ENCODE results near the gene UPF1. TPM values are rescaled to one million over a fixed set of nuclear protein-coding genes. Genes with fewer than 3 reads are reported as not detected.
A peak's percentile ranks its signal among the peaks of the same experiment; 100 is the strongest.
"Not testable (repeated sequence)": the region's sequence is repeated elsewhere in the genome, so short reads cannot be mapped to it uniquely, and the experiment has no call there.

The UPF1 gene
- total RNA-seq, 2 experiments from 2014 or later, result 77.2 to 113 TPM

DNA sequence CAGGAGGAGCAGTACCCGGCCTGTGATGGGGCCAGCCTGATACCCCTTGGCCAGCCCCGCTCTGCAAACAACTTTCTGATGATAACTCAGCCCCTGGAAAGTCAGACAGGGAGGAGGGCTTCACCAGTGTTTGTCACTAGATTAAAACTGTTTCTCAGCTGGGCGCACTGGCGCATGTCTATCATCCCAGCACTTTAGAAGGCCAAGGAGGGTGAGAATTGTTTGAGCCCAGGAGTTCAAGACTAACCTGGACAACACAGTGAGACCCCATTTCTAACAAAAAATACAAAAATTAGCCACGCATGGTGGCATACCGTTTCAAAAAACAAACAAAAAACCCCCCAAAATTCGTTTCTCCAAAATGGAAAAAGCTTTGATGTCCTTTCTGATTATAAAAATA lies 69.7 kb downstream of the UPF1 start:
- no peak overlapping the region for H2AFZ ChIP-seq (ENCODE audit: low read length)
- H3K27ac ChIP-seq (ENCODE audit: low read depth, low read length, poor library complexity, severe bottlenecking), result no peak overlapping the region
- H4K20me1 ChIP-seq (ENCODE audit: insufficient read depth, low read length), result no peaks in the 10 kb centered on the region
- TF ChIP-seq EZH2phosphoT487 (IDR thresholded peaks at IDR 0.05; ENCODE audit: borderline replicate concordance, low read depth, low read length), result no peak
- TF ChIP-seq, protein P1, sequence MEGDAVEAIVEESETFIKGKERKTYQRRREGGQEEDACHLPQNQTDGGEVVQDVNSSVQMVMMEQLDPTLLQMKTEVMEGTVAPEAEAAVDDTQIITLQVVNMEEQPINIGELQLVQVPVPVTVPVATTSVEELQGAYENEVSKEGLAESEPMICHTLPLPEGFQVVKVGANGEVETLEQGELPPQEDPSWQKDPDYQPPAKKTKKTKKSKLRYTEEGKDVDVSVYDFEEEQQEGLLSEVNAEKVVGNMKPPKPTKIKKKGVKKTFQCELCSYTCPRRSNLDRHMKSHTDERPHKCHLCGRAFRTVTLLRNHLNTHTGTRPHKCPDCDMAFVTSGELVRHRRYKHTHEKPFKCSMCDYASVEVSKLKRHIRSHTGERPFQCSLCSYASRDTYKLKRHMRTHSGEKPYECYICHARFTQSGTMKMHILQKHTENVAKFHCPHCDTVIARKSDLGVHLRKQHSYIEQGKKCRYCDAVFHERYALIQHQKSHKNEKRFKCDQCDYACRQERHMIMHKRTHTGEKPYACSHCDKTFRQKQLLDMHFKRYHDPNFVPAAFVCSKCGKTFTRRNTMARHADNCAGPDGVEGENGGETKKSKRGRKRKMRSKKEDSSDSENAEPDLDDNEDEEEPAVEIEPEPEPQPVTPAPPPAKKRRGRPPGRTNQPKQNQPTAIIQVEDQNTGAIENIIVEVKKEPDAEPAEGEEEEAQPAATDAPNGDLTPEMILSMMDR (conservative IDR thresholded peaks at IDR 0.05; ENCODE audit: low read length), result no peak
- no peak overlapping the region for H3K4me2 ChIP-seq (ENCODE audit: low read length)
- H3K4me3 ChIP-seq (ENCODE audit: low read depth, low read length, poor library complexity, severe bottlenecking), result no peak overlapping the region
- no peaks in the 10 kb centered on the region for H3K9me3 ChIP-seq (ENCODE audit: low read length)
- ChIA-PET POLR2A (interaction anchor here (0.9 kb wide), 1 partner anchor 10 kb away, joined by 3 read pairs; no protein-coding TSS in a partner anchor), CTCF (ENCODE audit: unreplicated experiment) (no interaction called here)
- H3K36me3 ChIP-seq (ENCODE audit: insufficient read depth, low read length), result peaks cover 19% of the 10 kb centered on the region
- intact Hi-C loops (cut with micrococcal nuclease; ENCODE audit: unreplicated experiment), result no loop called here
- H3K9me2 ChIP-seq (ENCODE audit: insufficient read depth, low read length), result no peaks in the 10 kb centered on the region
- no peaks in the 10 kb centered on the region for H3K79me2 ChIP-seq (ENCODE audit: insufficient read depth, low read depth, low read length)
- BruUV-seq (replicated peaks), result TSS peak; percentile 66
- no peaks in the 10 kb centered on the region for H3K4me1 ChIP-seq (ENCODE audit: insufficient read depth, low read length, poor library complexity, severe bottlenecking)
- no peak for DNase-seq (ENCODE audit: low spot score)

DNA sequence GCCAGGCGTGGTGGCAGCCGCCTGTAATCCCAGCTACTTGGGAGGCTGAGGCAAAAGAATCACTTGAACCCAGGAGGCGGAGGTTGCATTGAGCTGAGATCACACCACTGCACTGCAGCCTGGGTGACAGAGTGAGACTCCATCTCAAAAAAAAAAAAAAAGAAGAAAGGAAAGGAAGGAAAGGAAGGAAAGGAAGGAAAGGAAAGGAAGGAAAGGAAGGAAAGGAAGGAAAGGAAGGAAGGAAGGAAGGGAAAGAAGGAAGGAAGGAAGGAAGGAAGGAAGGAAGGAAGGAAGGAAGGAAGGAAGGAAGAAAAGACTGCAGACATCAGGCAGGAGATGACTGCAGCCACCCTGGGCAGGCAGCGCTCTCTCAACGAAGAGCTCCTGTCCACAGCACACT lies 70.8 kb downstream of the UPF1 start:
- peaks cover 25% of the 10 kb centered on the region for H3K36me3 ChIP-seq (ENCODE audit: insufficient read depth, low read length)
- CTCF ChIA-PET (ENCODE audit: unreplicated experiment), result not testable (repeated sequence)

GRCh38 chr19:18903156-18904037 lies 71.6 kb downstream of the UPF1 start:
- Histone ChIP-seq H3K36me3 (ENCODE audit: insufficient read depth, low read length) (peaks cover 25% of the 10 kb centered on the region), H3K9me3 (ENCODE audit: low read length) (no peaks in the 10 kb centered on the region), H4K20me1 (ENCODE audit: insufficient read depth, low read length) (no peaks in the 10 kb centered on the region), H3K79me2 (ENCODE audit: insufficient read depth, low read depth, low read length) (no peaks in the 10 kb centered on the region), H3K4me1 (ENCODE audit: insufficient read depth, low read length, poor library complexity, severe bottlenecking) (no peaks in the 10 kb centered on the region), H3K4me2 (ENCODE audit: low read length) (no peak overlapping the region), H3K4me3 (ENCODE audit: low read depth, low read length, poor library complexity, severe bottlenecking) (no peak overlapping the region), H3K27ac (ENCODE audit: low read depth, low read length, poor library complexity, severe bottlenecking) (no peak overlapping the region), H2AFZ (ENCODE audit: low read length) (no peak overlapping the region), H3K9me2 (ENCODE audit: insufficient read depth, low read length) (no peaks in the 10 kb centered on the region)
- no TSS peak for BruUV-seq (replicated peaks)
- ChIA-PET CTCF (ENCODE audit: unreplicated experiment) (no interaction called here), POLR2A (no interaction called here)
- intact Hi-C loops (cut with micrococcal nuclease; ENCODE audit: unreplicated experiment), result no loop called here
- no peak for DNase-seq (ENCODE audit: low spot score)
- TF ChIP-seq EZH2phosphoT487 (IDR thresholded peaks at IDR 0.05; ENCODE audit: borderline replicate concordance, low read depth, low read length), result no peak
- TF ChIP-seq, protein P1 (conservative IDR thresholded peaks at IDR 0.05; ENCODE audit: low read length), result no peak

More for the DNA sequence above, 70.8 kb downstream of the UPF1 start:
- intact Hi-C loops (cut with micrococcal nuclease; ENCODE audit: unreplicated experiment); BruUV-seq (replicated peaks); H3K9me2 ChIP-seq (ENCODE audit: insufficient read depth, low read length); H3K27ac ChIP-seq (ENCODE audit: low read depth, low read length, poor library complexity, severe bottlenecking); H3K9me3 ChIP-seq (ENCODE audit: low read length); H3K4me1 ChIP-seq (ENCODE audit: insufficient read depth, low read length, poor library complexity, severe bottlenecking); H3K4me2 ChIP-seq (ENCODE audit: low read length); H3K4me3 ChIP-seq (ENCODE audit: low read depth, low read length, poor library complexity, severe bottlenecking); H4K20me1 ChIP-seq (ENCODE audit: insufficient read depth, low read length); DNase-seq (ENCODE audit: low spot score); H3K79me2 ChIP-seq (ENCODE audit: insufficient read depth, low read depth, low read length); POLR2A ChIA-PET; H2AFZ ChIP-seq (ENCODE audit: low read length): not testable (repeated sequence)

Data from OCI-LY7 (cell line).